RWPE2 (cell line): Measurements from ENCODE around the gene AOPEP.

Experiments used
- ATAC-seq: fragments of 200-7000 bp; cut with Tn5 transposase; 3 replicates; pipeline ENCODE4 v1.9.1; 2021; ENCODE audit warnings: low read depth
- DNase-seq: peaks from one replicate; pipeline ENCODE4 v3.0.0-alpha.2; 2020; ENCODE audit warnings: low spot score
- H3K27ac ChIP-seq: fragments of 450-650 bp; 2 replicates; pipeline ENCODE4 v1.5.1; 2017; ENCODE audit warnings: mild to moderate bottlenecking; ENCODE audit not compliant: poor library complexity, severe bottlenecking
- H3K27me3 ChIP-seq: fragments of 250-450 bp; sonication (Bioruptor Pico); 2 replicates; pipeline ENCODE4 v1.5.1; 2021; ENCODE audit warnings: mild to moderate bottlenecking, moderate library complexity; ENCODE audit not compliant: insufficient read depth, poor library complexity, severe bottlenecking
- H3K36me3 ChIP-seq: fragments of 250-450 bp; sonication (Bioruptor Pico); 2 replicates; pipeline ENCODE4 v1.5.1; 2020; ENCODE audit warnings: low read depth, mild to moderate bottlenecking, moderate library complexity
- H3K4me1 ChIP-seq: fragments of 250-450 bp; sonication (Bioruptor Pico); 2 replicates; pipeline ENCODE4 v1.5.1; 2021; ENCODE audit warnings: mild to moderate bottlenecking, moderate library complexity; ENCODE audit not compliant: insufficient read depth, poor library complexity, severe bottlenecking
- H3K4me3 ChIP-seq: fragments of 250-450 bp; sonication (Bioruptor Pico); 2 replicates; pipeline ENCODE4 v1.5.1; 2021; ENCODE audit warnings: mild to moderate bottlenecking, moderate library complexity; ENCODE audit not compliant: severe bottlenecking
- H3K9me3 ChIP-seq: fragments of 250-450 bp; sonication (Bioruptor Pico); 2 replicates; pipeline ENCODE4 v1.5.1; 2021; ENCODE audit warnings: mild to moderate bottlenecking, moderate library complexity; ENCODE audit not compliant: severe bottlenecking
- TF ChIP-seq, protein P1 (sequence below): fragments of 450-650 bp; IDR thresholded peaks from one replicate; pipeline ENCODE4 v1.5.1; 2017; ENCODE audit warnings: mild to moderate bottlenecking, moderate library complexity; ENCODE audit not compliant: poor library complexity, severe bottlenecking

AOPEP gene

DNA sequence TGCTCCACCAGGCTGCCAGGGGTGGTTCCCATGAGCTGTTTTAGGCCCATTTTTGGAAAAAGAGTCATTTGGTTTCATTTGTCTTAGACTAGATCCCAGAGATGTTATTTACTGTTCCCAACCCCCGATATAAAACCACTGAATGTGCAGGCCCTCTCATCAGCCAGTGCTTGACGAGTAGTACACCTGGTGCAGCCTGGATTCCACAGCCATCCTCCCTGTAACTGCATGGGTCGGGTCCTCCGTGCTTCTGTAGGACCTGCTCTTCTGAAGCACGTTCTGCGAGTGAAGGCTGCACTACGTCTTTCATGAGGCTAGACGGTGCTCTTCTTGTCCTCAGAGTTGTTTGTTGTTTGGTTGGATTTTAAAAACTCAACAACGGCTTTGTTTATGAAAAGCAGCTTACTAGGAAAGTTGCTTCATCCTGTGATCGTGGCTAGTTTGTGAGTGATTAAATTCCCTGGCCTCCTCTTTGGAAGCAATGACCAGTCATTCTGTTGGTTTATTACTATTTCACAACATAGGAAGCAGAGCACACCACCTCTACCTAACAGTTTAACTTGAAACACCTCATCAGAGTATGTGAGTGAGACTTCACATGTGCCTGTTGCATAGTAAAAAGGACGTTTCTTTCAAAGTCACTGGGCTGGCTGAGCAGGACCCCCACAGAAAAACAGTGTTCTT is 135.2 kb downstream of the AOPEP start:
- peaks cover 22% of the 10 kb centered on the region for H3K4me1 ChIP-seq

DNA sequence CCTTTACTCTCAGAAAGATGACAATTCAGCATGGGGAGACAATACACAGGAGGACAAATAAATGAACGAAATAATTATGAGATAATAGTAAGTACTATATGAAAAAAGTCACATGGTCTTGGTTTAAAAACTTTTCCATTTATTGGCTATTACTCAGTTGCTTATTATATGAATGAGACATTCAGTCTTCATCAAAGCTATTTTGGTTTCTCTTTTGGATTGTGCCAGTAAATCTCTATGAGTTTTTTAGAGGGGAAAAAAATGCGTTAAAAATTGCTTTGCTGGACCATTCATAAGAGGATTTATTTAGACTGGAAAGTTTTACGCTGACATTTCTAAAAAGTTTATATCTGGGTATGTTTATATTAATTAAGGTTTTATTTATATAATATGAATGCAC is 137.7 kb downstream of the AOPEP start:
- DNase-seq: no peak
- no peaks in the 10 kb centered on the region for H3K9me3 ChIP-seq
- TF ChIP-seq, protein P1, sequence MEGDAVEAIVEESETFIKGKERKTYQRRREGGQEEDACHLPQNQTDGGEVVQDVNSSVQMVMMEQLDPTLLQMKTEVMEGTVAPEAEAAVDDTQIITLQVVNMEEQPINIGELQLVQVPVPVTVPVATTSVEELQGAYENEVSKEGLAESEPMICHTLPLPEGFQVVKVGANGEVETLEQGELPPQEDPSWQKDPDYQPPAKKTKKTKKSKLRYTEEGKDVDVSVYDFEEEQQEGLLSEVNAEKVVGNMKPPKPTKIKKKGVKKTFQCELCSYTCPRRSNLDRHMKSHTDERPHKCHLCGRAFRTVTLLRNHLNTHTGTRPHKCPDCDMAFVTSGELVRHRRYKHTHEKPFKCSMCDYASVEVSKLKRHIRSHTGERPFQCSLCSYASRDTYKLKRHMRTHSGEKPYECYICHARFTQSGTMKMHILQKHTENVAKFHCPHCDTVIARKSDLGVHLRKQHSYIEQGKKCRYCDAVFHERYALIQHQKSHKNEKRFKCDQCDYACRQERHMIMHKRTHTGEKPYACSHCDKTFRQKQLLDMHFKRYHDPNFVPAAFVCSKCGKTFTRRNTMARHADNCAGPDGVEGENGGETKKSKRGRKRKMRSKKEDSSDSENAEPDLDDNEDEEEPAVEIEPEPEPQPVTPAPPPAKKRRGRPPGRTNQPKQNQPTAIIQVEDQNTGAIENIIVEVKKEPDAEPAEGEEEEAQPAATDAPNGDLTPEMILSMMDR: no peak
- no peak for ATAC-seq
- peaks cover 44% of the 10 kb centered on the region for H3K4me1 ChIP-seq
- H3K27me3 ChIP-seq: no peaks in the 10 kb centered on the region
- no peak overlapping the region for H3K4me3 ChIP-seq
- no peaks in the 10 kb centered on the region for H3K36me3 ChIP-seq
- no peak overlapping the region for H3K27ac ChIP-seq

More for the DNA sequence above, 135.2 kb downstream of the AOPEP start:
- H3K27me3 ChIP-seq: no peaks in the 10 kb centered on the region
- H3K4me3 ChIP-seq: no peak overlapping the region
- H3K27ac ChIP-seq: no peak overlapping the region
- ATAC-seq (peak; percentile 81), DNase-seq (no peak)
- no peaks in the 10 kb centered on the region for H3K36me3 ChIP-seq
- no peaks in the 10 kb centered on the region for H3K9me3 ChIP-seq
- TF ChIP-seq, protein P1: no peak

GRCh38 chr9:94864862-94865509 is 138.5 kb downstream of the AOPEP start:
- Histone ChIP-seq H3K4me1 (peaks cover 49% of the 10 kb centered on the region), H3K27ac (no peak overlapping the region), H3K4me3 (no peak overlapping the region), H3K36me3 (no peaks in the 10 kb centered on the region), H3K9me3 (no peaks in the 10 kb centered on the region), H3K27me3 (no peaks in the 10 kb centered on the region)
- ATAC-seq (no peak), DNase-seq (no peak)
- TF ChIP-seq, protein P1: no peak

DNA sequence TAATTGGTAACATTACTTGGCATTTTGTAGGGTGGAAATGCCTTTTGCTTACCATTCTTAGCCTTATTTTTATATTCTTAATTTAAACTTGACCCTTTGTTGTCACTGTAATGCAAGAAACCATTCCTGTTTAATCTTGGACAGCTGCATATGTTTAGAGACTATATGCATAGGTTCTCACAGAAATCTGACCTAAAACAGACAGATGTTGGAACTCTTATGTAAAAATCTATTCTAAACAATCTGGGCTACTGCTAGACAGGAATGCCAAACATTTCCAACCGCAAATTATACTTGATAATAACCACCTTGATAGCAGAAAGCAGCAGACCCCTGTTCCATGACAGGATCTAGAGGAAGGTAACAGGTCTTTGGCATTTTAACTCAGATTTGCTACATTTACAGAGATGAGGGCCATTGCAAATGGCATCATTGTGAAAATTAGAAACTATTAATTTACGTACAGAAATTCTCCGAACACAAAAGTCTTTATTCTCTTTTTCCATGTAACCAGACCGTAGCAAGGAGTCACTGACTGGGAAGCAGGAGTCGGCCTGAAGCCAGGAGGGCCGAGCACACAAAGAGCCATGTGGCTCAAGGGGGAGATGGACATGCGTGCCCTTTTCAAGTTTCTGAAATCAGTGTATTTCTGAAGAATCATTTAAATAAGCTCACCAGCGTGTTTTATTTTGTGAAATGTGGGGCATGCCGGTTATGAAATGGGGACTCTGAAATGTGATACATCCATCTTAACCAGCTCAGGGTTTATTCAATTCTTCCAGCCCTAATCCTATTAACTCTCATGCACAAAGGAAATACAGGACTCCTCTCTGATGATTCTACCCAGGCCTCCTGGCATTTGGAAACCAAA is 139.3 kb downstream of the AOPEP start:
- Histone ChIP-seq H3K36me3 (no peaks in the 10 kb centered on the region), H3K27me3 (no peaks in the 10 kb centered on the region), H3K4me3 (no peak overlapping the region), H3K27ac (peak overlapping the region; percentile 97), H3K9me3 (no peaks in the 10 kb centered on the region), H3K4me1 (peaks cover 58% of the 10 kb centered on the region)
- ATAC-seq (no peak), DNase-seq (no peak)
- TF ChIP-seq, protein P1: no peak
